Amniotic epithelial cell (primary cell): Measurements from ENCODE around the gene TAOK3.
A peak's percentile ranks its signal among the peaks of the same experiment; 100 is the strongest.

Experiments used
- DNase-seq: peaks from one replicate; pipeline ENCODE4 v3.0.0-alpha.2; 2010; ENCODE audit warnings: low read depth

Gene TAOK3

GRCh38 chr12:118337194-118337838, 35.4 kb downstream of the TAOK3 start:
- DNase-seq = no peak

GRCh38 chr12:118336123-118336522, 36.6 kb downstream of the TAOK3 start:
- DNase-seq = no peak

- DNase-seq = peak; percentile 91
Observed at GRCh38 chr12:118334939-118335567, 37.7 kb downstream of the TAOK3 start.

- DNase-seq = no peak
Observed at GRCh38 chr12:118334241-118334640, 38.5 kb downstream of the TAOK3 start.

GRCh38 chr12:118332511-118332910, 40.2 kb downstream of the TAOK3 start:
- peak; percentile 45 for DNase-seq

GRCh38 chr12:118330421-118331018, 42.2 kb downstream of the TAOK3 start:
- peak; percentile 73 for DNase-seq

GRCh38 chr12:118328486-118329330, 44.0 kb downstream of the TAOK3 start:
- DNase-seq = no peak

GRCh38 chr12:118327391-118327790, 45.3 kb downstream of the TAOK3 start:
- no peak for DNase-seq

GRCh38 chr12:118326991-118327390, 45.7 kb downstream of the TAOK3 start:
- DNase-seq = no peak

GRCh38 chr12:118325081-118325480, 47.6 kb downstream of the TAOK3 start:
- no peak for DNase-seq

GRCh38 chr12:118319627-118320026, 53.1 kb downstream of the TAOK3 start:
- no peak for DNase-seq

GRCh38 chr12:118318744-118319143, 54.0 kb downstream of the TAOK3 start:
- no peak for DNase-seq

GRCh38 chr12:118317729-118318128, 55.0 kb downstream of the TAOK3 start:
- no peak for DNase-seq

- DNase-seq = no peak
Observed at GRCh38 chr12:118315821-118316220, 56.9 kb downstream of the TAOK3 start.

- DNase-seq = no peak
Observed at GRCh38 chr12:118312578-118312977, 60.1 kb downstream of the TAOK3 start.

GRCh38 chr12:118311666-118312065, 61.0 kb downstream of the TAOK3 start:
- DNase-seq = no peak

GRCh38 chr12:118310320-118310719, 62.4 kb downstream of the TAOK3 start:
- DNase-seq = no peak

GRCh38 chr12:118308006-118308405, 64.7 kb downstream of the TAOK3 start:
- DNase-seq = peak; percentile 74

- peak; percentile 92 for DNase-seq
Observed at GRCh38 chr12:118307069-118307954, 65.4 kb downstream of the TAOK3 start.

- DNase-seq = no peak
Observed at GRCh38 chr12:118304093-118304492, 68.6 kb downstream of the TAOK3 start.

- peak; percentile 47 for DNase-seq
Observed at GRCh38 chr12:118302053-118302452, 70.7 kb downstream of the TAOK3 start.
